ENCODE results near the gene KIF7. TPM values are rescaled to one million over a fixed set of nuclear protein-coding genes. Genes with fewer than 3 reads are reported as not detected.

KIF7 gene
- total and polyA plus RNA-seq, 2 experiments from 2014 or later: 4.6 to 20.1 TPM

DNA sequence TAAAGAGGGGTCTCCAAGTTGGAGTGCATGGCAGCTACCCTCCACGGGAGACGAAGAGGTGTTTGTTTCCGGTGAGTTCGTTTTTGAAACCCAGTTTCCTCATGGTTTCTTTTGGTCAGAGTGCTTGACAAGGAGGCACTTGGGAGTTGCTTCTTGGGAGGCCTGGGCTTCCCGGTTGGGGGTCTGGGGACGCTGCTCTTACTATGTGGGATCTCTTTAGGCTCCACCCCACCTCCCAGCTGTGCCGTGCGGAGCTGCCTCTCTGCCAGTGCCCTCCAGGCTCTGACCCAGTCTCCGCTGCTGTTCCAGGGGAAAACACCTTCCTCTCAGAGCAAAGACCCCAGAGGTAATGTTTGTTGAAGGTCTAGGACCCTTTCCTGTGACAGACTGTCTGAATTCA, 29.6 kb downstream of the KIF7 start (continued):
- TF ChIP-seq, protein P1, sequence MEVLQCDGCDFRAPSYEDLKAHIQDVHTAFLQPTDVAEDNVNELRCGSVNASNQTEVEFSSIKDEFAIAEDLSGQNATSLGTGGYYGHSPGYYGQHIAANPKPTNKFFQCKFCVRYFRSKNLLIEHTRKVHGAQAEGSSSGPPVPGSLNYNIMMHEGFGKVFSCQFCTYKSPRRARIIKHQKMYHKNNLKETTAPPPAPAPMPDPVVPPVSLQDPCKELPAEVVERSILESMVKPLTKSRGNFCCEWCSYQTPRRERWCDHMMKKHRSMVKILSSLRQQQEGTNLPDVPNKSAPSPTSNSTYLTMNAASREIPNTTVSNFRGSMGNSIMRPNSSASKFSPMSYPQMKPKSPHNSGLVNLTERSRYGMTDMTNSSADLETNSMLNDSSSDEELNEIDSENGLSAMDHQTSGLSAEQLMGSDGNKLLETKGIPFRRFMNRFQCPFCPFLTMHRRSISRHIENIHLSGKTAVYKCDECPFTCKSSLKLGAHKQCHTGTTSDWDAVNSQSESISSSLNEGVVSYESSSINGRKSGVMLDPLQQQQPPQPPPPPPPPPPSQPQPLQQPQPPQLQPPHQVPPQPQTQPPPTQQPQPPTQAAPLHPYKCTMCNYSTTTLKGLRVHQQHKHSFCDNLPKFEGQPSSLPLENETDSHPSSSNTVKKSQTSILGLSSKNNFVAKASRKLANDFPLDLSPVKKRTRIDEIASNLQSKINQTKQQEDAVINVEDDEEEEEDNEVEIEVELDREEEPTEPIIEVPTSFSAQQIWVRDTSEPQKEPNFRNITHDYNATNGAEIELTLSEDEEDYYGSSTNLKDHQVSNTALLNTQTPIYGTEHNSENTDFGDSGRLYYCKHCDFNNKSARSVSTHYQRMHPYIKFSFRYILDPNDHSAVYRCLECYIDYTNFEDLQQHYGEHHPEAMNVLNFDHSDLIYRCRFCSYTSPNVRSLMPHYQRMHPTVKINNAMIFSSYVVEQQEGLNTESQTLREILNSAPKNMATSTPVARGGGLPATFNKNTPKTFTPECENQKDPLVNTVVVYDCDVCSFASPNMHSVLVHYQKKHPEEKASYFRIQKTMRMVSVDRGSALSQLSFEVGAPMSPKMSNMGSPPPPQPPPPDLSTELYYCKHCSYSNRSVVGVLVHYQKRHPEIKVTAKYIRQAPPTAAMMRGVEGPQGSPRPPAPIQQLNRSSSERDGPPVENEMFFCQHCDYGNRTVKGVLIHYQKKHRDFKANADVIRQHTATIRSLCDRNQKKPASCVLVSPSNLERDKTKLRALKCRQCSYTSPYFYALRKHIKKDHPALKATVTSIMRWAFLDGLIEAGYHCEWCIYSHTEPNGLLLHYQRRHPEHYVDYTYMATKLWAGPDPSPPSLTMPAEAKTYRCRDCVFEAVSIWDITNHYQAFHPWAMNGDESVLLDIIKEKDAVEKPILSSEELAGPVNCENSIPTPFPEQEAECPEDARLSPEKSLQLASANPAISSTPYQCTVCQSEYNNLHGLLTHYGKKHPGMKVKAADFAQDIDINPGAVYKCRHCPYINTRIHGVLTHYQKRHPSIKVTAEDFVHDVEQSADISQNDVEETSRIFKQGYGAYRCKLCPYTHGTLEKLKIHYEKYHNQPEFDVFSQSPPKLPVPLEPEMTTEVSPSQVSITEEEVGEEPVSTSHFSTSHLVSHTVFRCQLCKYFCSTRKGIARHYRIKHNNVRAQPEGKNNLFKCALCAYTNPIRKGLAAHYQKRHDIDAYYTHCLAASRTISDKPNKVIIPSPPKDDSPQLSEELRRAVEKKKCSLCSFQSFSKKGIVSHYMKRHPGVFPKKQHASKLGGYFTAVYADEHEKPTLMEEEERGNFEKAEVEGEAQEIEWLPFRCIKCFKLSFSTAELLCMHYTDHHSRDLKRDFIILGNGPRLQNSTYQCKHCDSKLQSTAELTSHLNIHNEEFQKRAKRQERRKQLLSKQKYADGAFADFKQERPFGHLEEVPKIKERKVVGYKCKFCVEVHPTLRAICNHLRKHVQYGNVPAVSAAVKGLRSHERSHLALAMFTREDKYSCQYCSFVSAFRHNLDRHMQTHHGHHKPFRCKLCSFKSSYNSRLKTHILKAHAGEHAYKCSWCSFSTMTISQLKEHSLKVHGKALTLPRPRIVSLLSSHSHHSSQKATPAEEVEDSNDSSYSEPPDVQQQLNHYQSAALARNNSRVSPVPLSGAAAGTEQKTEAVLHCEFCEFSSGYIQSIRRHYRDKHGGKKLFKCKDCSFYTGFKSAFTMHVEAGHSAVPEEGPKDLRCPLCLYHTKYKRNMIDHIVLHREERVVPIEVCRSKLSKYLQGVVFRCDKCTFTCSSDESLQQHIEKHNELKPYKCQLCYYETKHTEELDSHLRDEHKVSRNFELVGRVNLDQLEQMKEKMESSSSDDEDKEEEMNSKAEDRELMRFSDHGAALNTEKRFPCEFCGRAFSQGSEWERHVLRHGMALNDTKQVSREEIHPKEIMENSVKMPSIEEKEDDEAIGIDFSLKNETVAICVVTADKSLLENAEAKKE (CRISPR knock-in tag; IDR thresholded peaks at IDR 0.05): no peak
- no peak for TF ChIP-seq ZNF114 (CRISPR knock-in tag; IDR thresholded peaks at IDR 0.05)

DNA sequence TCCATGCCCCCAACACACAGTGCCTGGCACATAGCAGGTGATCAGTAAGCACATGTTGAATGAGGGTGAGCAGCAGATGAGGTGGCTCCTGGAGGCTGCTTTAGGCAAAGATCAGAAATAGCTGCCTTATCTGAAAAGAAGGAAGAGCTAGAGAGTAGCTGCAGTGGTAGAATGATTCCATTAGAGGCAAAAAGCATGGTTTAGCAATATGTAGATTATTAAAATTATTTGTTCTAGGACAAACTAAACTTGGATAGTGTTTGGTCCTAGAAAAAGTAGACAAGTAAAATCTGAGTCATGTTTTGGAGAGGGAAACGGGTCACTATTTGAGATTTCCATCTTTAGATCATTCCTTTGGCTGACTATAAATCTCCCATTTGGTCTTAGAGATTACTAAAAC, 32.1 kb downstream of the KIF7 start:
- Histone ChIP-seq H3K27me3 (ENCODE audit: insufficient read depth) (no peaks in the 10 kb centered on the region), H3K4me1 (ENCODE audit: insufficient read depth) (no peaks in the 10 kb centered on the region), H3K36me3 (ENCODE audit: insufficient read depth) (peaks cover 87% of the 10 kb centered on the region), H4K20me1 (replicated peaks; ENCODE audit: insufficient read depth) (peaks cover 27% of the 10 kb centered on the region), H3K4me2 (no peak overlapping the region), H3K4me3 (no peak overlapping the region), H3F3A (replicated peaks; ENCODE audit: low read depth) (peaks cover 3% of the 10 kb centered on the region; the same call in 1 of the 2 replicates), H2AFZ (no peak overlapping the region), H3K27ac (ENCODE audit: low read depth) (no peak overlapping the region), H3K79me2 (replicated peaks; ENCODE audit: insufficient read depth) (peaks cover 4% of the 10 kb centered on the region; the same call in 1 of the 2 replicates), H3K9me2 (ENCODE audit: insufficient read depth) (no peaks in the 10 kb centered on the region)
- Mint-ChIP-seq H3K9me3 (no peaks in the 10 kb centered on the region), H3K4me1 (no peaks in the 10 kb centered on the region), H3K27me3 (ENCODE audit: insufficient read depth, low read depth, poor library complexity) (peaks cover 13% of the 10 kb centered on the region), H3K27ac (no peak overlapping the region), H3K4me3 (no peak overlapping the region), H3K36me3 (ENCODE audit: low read depth) (peaks cover 96% of the 10 kb centered on the region)
- TF ChIP-seq, protein P1 (CRISPR knock-in tag; IDR thresholded peaks at IDR 0.05): no peak
- TF ChIP-seq POLR2AphosphoS5 (IDR thresholded peaks at IDR 0.05; ENCODE audit: low read depth) (no peak), STAT1 (IDR thresholded peaks at IDR 0.05; ENCODE audit: unreplicated experiment) (no peak), CREB1 (CRISPR knock-in tag; IDR thresholded peaks at IDR 0.05; ENCODE audit: low read depth) (no peak), ZNF114 (CRISPR knock-in tag; IDR thresholded peaks at IDR 0.05) (no peak)
- no peak for DNase-seq (ENCODE audit: low spot score)
- ATAC-seq: no peak

Measured in GM23338 (cell line).